DOHH2 (cell line): ENCODE results near the gene AZGP1.

Experiments used
- H3F3A ChIP-seq: fragments of 200-600 bp; sonication (generic), shearing (Covaris generic); 2 replicates; pipeline ENCODE4 v1.6.0; 2016; ENCODE audit warnings: antibody characterized with exemption, mild to moderate bottlenecking; ENCODE audit not compliant: control insufficient read depth, insufficient read depth
- H3K27ac ChIP-seq: fragments of 200-600 bp; sonication (generic); 2 replicates; pipeline ENCODE4 v1.5.1; 2014; ENCODE audit warnings: low read depth, mild to moderate bottlenecking, low read length, moderate library complexity
- H3K27me3 ChIP-seq: fragments of 200-600 bp; sonication (generic); 2 replicates; pipeline ENCODE4 v1.6.1; 2014; ENCODE audit warnings: mild to moderate bottlenecking, low read length, mixed read lengths; ENCODE audit not compliant: control insufficient read depth
- H3K36me3 ChIP-seq: fragments of 200-600 bp; sonication (generic); 2 replicates; pipeline ENCODE4 v1.6.1; 2014; ENCODE audit warnings: mild to moderate bottlenecking, low read length, moderate library complexity, mixed read lengths; ENCODE audit not compliant: control insufficient read depth
- H3K4me1 ChIP-seq: fragments of 200-600 bp; sonication (generic); 2 replicates; pipeline ENCODE4 v1.6.1; 2014; ENCODE audit warnings: mild to moderate bottlenecking, low read length, mixed read lengths; ENCODE audit not compliant: control insufficient read depth
- H3K4me2 ChIP-seq: fragments of 200-600 bp; sonication (generic); 2 replicates; pipeline ENCODE4 v1.6.0; 2014; ENCODE audit warnings: mild to moderate bottlenecking, low read length, moderate library complexity
- H3K4me3 ChIP-seq: fragments of 200-600 bp; sonication (generic); 2 replicates; pipeline ENCODE4 v1.5.1; 2014; ENCODE audit warnings: mild to moderate bottlenecking, low read length, mixed read lengths
- H3K79me2 ChIP-seq: fragments of 200-600 bp; sonication (generic); 2 replicates; pipeline ENCODE4 v1.6.1; 2014; ENCODE audit warnings: mild to moderate bottlenecking, low read length, mixed read lengths; ENCODE audit not compliant: control insufficient read depth
- H3K9me2 ChIP-seq: fragments of 200-600 bp; sonication (generic); replicated peaks from 2 replicates; pipeline ENCODE4 v1.6.1; 2014; ENCODE audit warnings: mild to moderate bottlenecking, low read length, mixed read lengths; ENCODE audit not compliant: control insufficient read depth
- H3K9me3 ChIP-seq: fragments of 200-600 bp; sonication (generic); 2 replicates; pipeline ENCODE4 v1.6.1; 2014; ENCODE audit warnings: antibody characterized with exemption, low read length, mixed read lengths; ENCODE audit not compliant: control insufficient read depth, insufficient read depth
- H4K20me1 ChIP-seq: fragments of 200-600 bp; sonication (generic); 2 replicates; pipeline ENCODE4 v1.6.0; 2014; ENCODE audit warnings: low read depth, mild to moderate bottlenecking, antibody characterized with exemption, low read length, moderate library complexity; ENCODE audit not compliant: control insufficient read depth, insufficient read depth
- CTCF ChIP-seq: fragments of 200-600 bp; sonication (generic); IDR thresholded peaks from one replicate; pipeline ENCODE4 v1.5.1; 2014; ENCODE audit warnings: antibody characterized with exemption, mild to moderate bottlenecking, low read depth, low read length; ENCODE audit not compliant: poor library complexity, severe bottlenecking
- EZH2phosphoT487 ChIP-seq: fragments of 200-600 bp; sonication (generic); IDR thresholded peaks from 2 replicates; pipeline ENCODE4 v1.6.1; 2017; ENCODE audit warnings: borderline replicate concordance, mild to moderate bottlenecking, antibody characterized with exemption, low read length, moderate library complexity, mixed read lengths

AZGP1 gene

GRCh38 chr7:100022621-100023020 lies 46.8 kb upstream of the AZGP1 start:
- Histone ChIP-seq H3K4me2 (no peak overlapping the region), H3K36me3 (peaks cover 81% of the 10 kb centered on the region), H4K20me1 (peaks cover 11% of the 10 kb centered on the region), H3K4me3 (no peak overlapping the region), H3F3A (peaks cover 5% of the 10 kb centered on the region), H3K9me3 (no peaks in the 10 kb centered on the region), H3K9me2 (no peaks in the 10 kb centered on the region), H3K27me3 (no peaks in the 10 kb centered on the region), H3K79me2 (peaks cover 51% of the 10 kb centered on the region), H3K27ac (no peak overlapping the region), H3K4me1 (peaks cover 4% of the 10 kb centered on the region; the same call in 1 of the 2 replicates)
- TF ChIP-seq CTCF, result no peak
- no peak for TF ChIP-seq EZH2phosphoT487

GRCh38 chr7:100021297-100021696 lies 45.5 kb upstream of the AZGP1 start:
- peaks cover 21% of the 10 kb centered on the region for H4K20me1 ChIP-seq
- H3K27me3 ChIP-seq, result no peaks in the 10 kb centered on the region
- H3K79me2 ChIP-seq, result peaks cover 64% of the 10 kb centered on the region
- peaks cover 5% of the 10 kb centered on the region for H3F3A ChIP-seq
- H3K9me2 ChIP-seq, result no peaks in the 10 kb centered on the region
- no peak overlapping the region for H3K27ac ChIP-seq
- peaks cover 16% of the 10 kb centered on the region for H3K4me1 ChIP-seq
- TF ChIP-seq CTCF (no peak), EZH2phosphoT487 (no peak)
- no peak overlapping the region for H3K4me2 ChIP-seq
- H3K36me3 ChIP-seq, result peaks cover 82% of the 10 kb centered on the region
- H3K4me3 ChIP-seq, result no peak overlapping the region
- no peaks in the 10 kb centered on the region for H3K9me3 ChIP-seq

DNA sequence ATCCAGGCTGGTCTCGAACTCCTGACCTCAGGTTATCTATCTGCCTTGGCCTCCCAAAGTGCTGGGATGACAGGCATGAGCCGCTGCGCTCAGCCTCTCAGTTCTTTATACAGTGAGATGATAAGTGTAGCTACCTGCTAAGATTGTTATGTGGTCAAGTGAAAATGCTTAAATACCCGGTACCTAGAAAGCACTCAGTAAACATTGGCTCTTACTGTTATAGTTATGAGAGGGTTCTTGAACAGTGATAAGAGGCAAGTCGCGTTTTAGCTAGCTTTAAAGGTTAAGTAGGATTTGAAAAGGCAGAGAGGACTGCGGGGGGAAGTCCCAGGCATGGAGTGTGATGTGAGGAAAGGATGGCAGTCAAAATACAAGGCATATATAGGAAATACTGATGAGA lies 44.1 kb upstream of the AZGP1 start:
- Histone ChIP-seq H3K79me2 (peaks cover 78% of the 10 kb centered on the region), H3K4me2 (no peak overlapping the region), H4K20me1 (peaks cover 22% of the 10 kb centered on the region), H3K4me1 (peaks cover 22% of the 10 kb centered on the region), H3K4me3 (no peak overlapping the region), H3K9me2 (no peaks in the 10 kb centered on the region), H3K27ac (no peak overlapping the region), H3K27me3 (no peaks in the 10 kb centered on the region), H3K9me3 (no peaks in the 10 kb centered on the region), H3F3A (peaks cover 2% of the 10 kb centered on the region), H3K36me3 (peaks cover 74% of the 10 kb centered on the region)
- TF ChIP-seq EZH2phosphoT487, result no peak
- TF ChIP-seq CTCF, result no peak
